IMR-90 (cell line): ENCODE measurements around the gene C3orf85. TPM values are rescaled to one million over a fixed set of nuclear protein-coding genes. Genes with fewer than 3 reads are reported as not detected.

Experiments
- ATAC-seq: fragments of 200-7000 bp; cut with Tn5 transposase; 2 replicates; pipeline ENCODE4 v1.9.1; 2020; ENCODE audit warnings: low read depth, mild to moderate bottlenecking, moderate library complexity
- BruUV-seq: library from RNA; stranded (reverse); fragments of 400-500 nt; replicated peaks from 2 replicates; lab custom pipeline; 2021; lab: Mats Ljungman, UMichigan
- CTCF ChIA-PET: fragments of 300-600 bp; formaldehyde crosslinking; extraction: SDS; loops from one replicate; lab custom pipeline; 2021; ENCODE audit warnings: antibody characterized with exemption; lab: Yijun Ruan, JAX
- POLR2A ChIA-PET: fragments of 300-600 bp; sonication (Branson Sonifier 250); formaldehyde crosslinking; loops from one replicate; lab custom pipeline; 2022; ENCODE audit warnings: antibody characterized with exemption; ENCODE audit not compliant: unreplicated experiment; lab: Charles Lee
- DNase-seq: peaks from one replicate; pipeline ENCODE4 v3.0.0; 2013
- H2AFZ ChIP-seq: replicated peaks from 2 replicates; pipeline ENCODE3; 2013; ENCODE audit warnings: low read length, mild to moderate bottlenecking; ENCODE audit not compliant: poor library complexity
- H2AK5ac ChIP-seq: 2 replicates; pipeline ENCODE4 v1.6.1; 2013; ENCODE audit warnings: low read depth, low read length, inconsistent platforms
- H2AK9ac ChIP-seq: replicated peaks from 2 replicates; pipeline ENCODE3; 2013; ENCODE audit warnings: mild to moderate bottlenecking, low read depth, low read length, moderate library complexity; ENCODE audit not compliant: poor library complexity
- H2BK120ac ChIP-seq: 2 replicates; pipeline ENCODE4 v1.6.1; 2013; ENCODE audit warnings: low read depth, low read length, inconsistent platforms
- H2BK15ac ChIP-seq: 3 replicates; pipeline ENCODE4 v1.6.1; 2013; ENCODE audit warnings: low read depth, low read length, inconsistent platforms
- H2BK20ac ChIP-seq: 2 replicates; pipeline ENCODE4 v1.6.1; 2013; ENCODE audit warnings: low read depth, mild to moderate bottlenecking, inconsistent platforms, low read length, moderate library complexity
- H2BK5ac ChIP-seq: 2 replicates; pipeline ENCODE4 v1.6.1; 2013; ENCODE audit warnings: mild to moderate bottlenecking, low read depth, low read length, inconsistent platforms; ENCODE audit not compliant: poor library complexity, severe bottlenecking
- H3K14ac ChIP-seq: replicated peaks from 2 replicates; pipeline ENCODE4 v1.6.1; 2013; ENCODE audit warnings: low read depth, low read length, inconsistent platforms
- H3K18ac ChIP-seq: 2 replicates; pipeline ENCODE4 v1.6.1; 2013; ENCODE audit warnings: low read depth, low read length, control low read depth
- H3K23ac ChIP-seq: 2 replicates; pipeline ENCODE4 v1.6.1; 2013; ENCODE audit warnings: low read depth, low read length, inconsistent platforms
- H3K27ac ChIP-seq: 2 replicates; pipeline ENCODE4 v1.5.1; 2013; ENCODE audit warnings: mild to moderate bottlenecking, control low read depth, low read length; ENCODE audit not compliant: insufficient read depth
- H3K27me3 ChIP-seq: 2 replicates; pipeline ENCODE4 v1.6.1; 2013; ENCODE audit warnings: low read length; ENCODE audit not compliant: control insufficient read depth, insufficient read depth
- H3K36me3 ChIP-seq: 2 replicates; pipeline ENCODE4 v1.6.1; 2013; ENCODE audit warnings: low read length, mixed read lengths; ENCODE audit not compliant: control insufficient read depth, insufficient read depth
- H3K4ac ChIP-seq: 2 replicates; pipeline ENCODE4 v1.6.1; 2013; ENCODE audit warnings: low read depth, low read length, inconsistent platforms
- H3K4me1 ChIP-seq: 2 replicates; pipeline ENCODE4 v1.6.1; 2013; ENCODE audit warnings: low read length, mixed read lengths; ENCODE audit not compliant: control insufficient read depth, insufficient read depth
- H3K4me2 ChIP-seq: 2 replicates; pipeline ENCODE4 v1.6.1; 2013; ENCODE audit warnings: low read depth, mild to moderate bottlenecking, control low read depth, low read length, moderate library complexity
- H3K4me3 ChIP-seq: 2 replicates; pipeline ENCODE4 v1.5.1; 2013; ENCODE audit warnings: low read depth, mild to moderate bottlenecking, control low read depth, low read length, moderate library complexity; ENCODE audit not compliant: insufficient read depth
- H3K56ac ChIP-seq: 2 replicates; pipeline ENCODE4 v1.6.1; 2013; ENCODE audit warnings: low read length, inconsistent platforms; ENCODE audit not compliant: insufficient read depth; ENCODE audit errors: extremely low read depth
- H3K79me1 ChIP-seq, 2 experiments: 2 replicates each; pipeline ENCODE4 v1.6.1; 2013; ENCODE audit warnings: low read length in 2 of 2, inconsistent platforms in 1 of 2, low read depth in 1 of 2
- H3K9ac ChIP-seq: 2 replicates; pipeline ENCODE4 v1.6.1; 2013; ENCODE audit warnings: low read depth, low read length, control low read depth
- H3K9me1 ChIP-seq: 2 replicates; pipeline ENCODE4 v1.6.1; 2013; ENCODE audit warnings: low read length, inconsistent platforms; ENCODE audit not compliant: insufficient read depth
- H3K9me3 ChIP-seq: 2 replicates; pipeline ENCODE4 v1.6.1; 2013; ENCODE audit warnings: low read length; ENCODE audit not compliant: control insufficient read depth, insufficient read depth
- H4K20me1 ChIP-seq: 2 replicates; pipeline ENCODE4 v1.6.1; 2013; ENCODE audit warnings: low read length, inconsistent platforms; ENCODE audit not compliant: insufficient read depth
- H4K5ac ChIP-seq: 2 replicates; pipeline ENCODE4 v1.6.1; 2013; ENCODE audit warnings: mild to moderate bottlenecking, low read depth, low read length, control low read depth
- H4K8ac ChIP-seq, 2 experiments: 2 replicates each; pipeline ENCODE4 v1.6.1; 2013; ENCODE audit warnings: low read depth in 2 of 2, low read length in 2 of 2, control low read depth in 1 of 2, inconsistent platforms in 1 of 2
- H4K91ac ChIP-seq: 2 replicates; pipeline ENCODE4 v1.6.1; 2013; ENCODE audit warnings: low read depth, low read length, inconsistent platforms; ENCODE audit not compliant: insufficient read depth
- BHLHE40 ChIP-seq: fragments of 150-350 bp; IDR thresholded peaks from 2 replicates; pipeline ENCODE4 v1.6.1; 2016; ENCODE audit warnings: mild to moderate bottlenecking, low read depth, low read length
- CEBPB ChIP-seq: IDR thresholded peaks from 2 replicates; pipeline ENCODE4 v1.6.1; 2012; ENCODE audit warnings: low read depth, low read length, improper control_type of control experiment
- CHD1 ChIP-seq: IDR thresholded peaks from 2 replicates; pipeline ENCODE4 v1.6.1; 2012; ENCODE audit warnings: low read depth, low read length, improper control_type of control experiment
- CTCF ChIP-seq: conservative IDR thresholded peaks from 2 replicates; pipeline ENCODE4 v1.5.1; 2012; ENCODE audit warnings: mild to moderate bottlenecking, low read depth, low read length, improper control_type of control experiment
- ELK1 ChIP-seq: fragments of 150-350 bp; IDR thresholded peaks from 2 replicates; pipeline ENCODE4 v1.6.1; 2016; ENCODE audit warnings: low read depth, mild to moderate bottlenecking, low read length, moderate library complexity, borderline replicate concordance
- FOS ChIP-seq: fragments of 150-350 bp; IDR thresholded peaks from 2 replicates; pipeline ENCODE4 v1.6.1; 2016; ENCODE audit warnings: low read depth, low read length
- MAFK ChIP-seq: IDR thresholded peaks from 2 replicates; pipeline ENCODE4 v1.6.1; 2012; ENCODE audit warnings: low read depth, low read length, improper control_type of control experiment
- MAZ ChIP-seq: IDR thresholded peaks from 2 replicates; pipeline ENCODE4 v1.6.1; 2012; ENCODE audit warnings: low read depth, mild to moderate bottlenecking, low read length, improper control_type of control experiment, moderate library complexity, borderline replicate concordance
- MXI1 ChIP-seq: IDR thresholded peaks from 2 replicates; pipeline ENCODE4 v1.6.1; 2012; ENCODE audit warnings: low read depth, mild to moderate bottlenecking, low read length, moderate library complexity, borderline replicate concordance
- NFE2L2 ChIP-seq: fragments of 150-350 bp; IDR thresholded peaks from 2 replicates; pipeline ENCODE4 v1.6.1; 2016; ENCODE audit warnings: low read depth, mild to moderate bottlenecking, low read length
- POLR2A ChIP-seq: IDR thresholded peaks from 2 replicates; pipeline ENCODE4 v1.6.1; 2012; ENCODE audit warnings: mild to moderate bottlenecking, low read depth, low read length
- RAD21 ChIP-seq: IDR thresholded peaks from 2 replicates; pipeline ENCODE4 v1.6.1; 2012; ENCODE audit warnings: low read length, improper control_type of control experiment
- RCOR1 ChIP-seq: IDR thresholded peaks from 2 replicates; pipeline ENCODE4 v1.6.1; 2012; ENCODE audit warnings: mild to moderate bottlenecking, low read length, improper control_type of control experiment; ENCODE audit not compliant: insufficient replicate concordance
- RFX5 ChIP-seq: IDR thresholded peaks from 2 replicates; pipeline ENCODE4 v1.8.0; 2012; ENCODE audit warnings: low read depth, mild to moderate bottlenecking, low read length, moderate library complexity
- SMC3 ChIP-seq: fragments of 150-350 bp; IDR thresholded peaks from 2 replicates; pipeline ENCODE4 v1.6.1; 2016; ENCODE audit warnings: low read depth, mild to moderate bottlenecking, antibody characterized with exemption, low read length, moderate library complexity
- USF2 ChIP-seq: fragments of 150-350 bp; IDR thresholded peaks from 2 replicates; pipeline ENCODE4 v1.6.1; 2017; ENCODE audit warnings: mild to moderate bottlenecking, antibody characterized with exemption, low read length, low read depth
- WGBS, 2 experiments: methylation state at CpG; one replicate each; pipeline versions ENCODE4 v1.1.5 to v1.1.7; 2013; ENCODE audit warnings: missing lambda C conversion rate in 2 of 2; ENCODE audit not compliant: insufficient read length in 1 of 2; ENCODE audit errors: extremely low coverage in 2 of 2; 5-methylcytosine and 5-hydroxymethylcytosine counted together
- dilution Hi-C: fragments of 300-500 bp; cut with HindIII; formaldehyde crosslinking; loops from one replicate; pipeline ENCODE4 v1.14.3; 2018; ENCODE audit warnings: low sequenced_read_pairs; ENCODE audit not compliant: unreplicated experiment
- in situ Hi-C: fragments of 300-500 bp; cut with MboI; formaldehyde crosslinking; loops from 3 replicates; pipeline ENCODE4 v1.14.3; 2019; ENCODE audit warnings: low sequenced_read_pairs, inconsistent platforms, mixed read lengths
- intact Hi-C: fragments of 100-400 bp; cut with micrococcal nuclease; formaldehyde crosslinking; loops from 2 replicates; pipeline ENCODE4 v1.10.0; 2022
- polyA plus RNA-seq, 3 experiments: library from polyadenylated mRNA; depleted of rRNA; stranded (reverse); fragments of >200 nt; gene quantifications; 2 replicates each; pipeline ENCODE4 v1.2.3, GENCODE V29; 2012; ENCODE audit warnings: low replicate concordance in 1 of 3
- total RNA-seq: library from RNA; depleted of rRNA; stranded (reverse); fragments of >200 nt; gene quantifications from 2 replicates; pipeline ENCODE4 v1.2.3, GENCODE V29; 2012

The C3orf85 gene
- total and polyA plus RNA-seq, 2 of the 4 experiments (the other 2 are of a cell fraction), result not detected

- H3K9me3 ChIP-seq, result 0 out of 2 replicates have a peak, but pooled peaks cover 2% of the 10 kb centered on the region
- H2AK5ac ChIP-seq, result no peak overlapping the region
- no peak overlapping the region for H4K8ac ChIP-seq
- no peak overlapping the region for H4K91ac ChIP-seq
- H4K5ac ChIP-seq, result no peak overlapping the region
- H3K56ac ChIP-seq, result no peak overlapping the region
- H2AFZ ChIP-seq, result no peak overlapping the region
- no peaks in the 10 kb centered on the region for H3K9me1 ChIP-seq
- ChIA-PET CTCF (no interaction called here), POLR2A (no interaction called here)
- no peak overlapping the region for H3K4me2 ChIP-seq
- WGBS, 2 experiments, result no CpG with 5 or more reads among the region's 4 CpGs
- DNase-seq (no peak), ATAC-seq (no peak)
- no peak overlapping the region for H2BK120ac ChIP-seq
- no peaks in the 10 kb centered on the region for H3K4me1 ChIP-seq
- no peaks in the 10 kb centered on the region for H3K36me3 ChIP-seq
- H3K23ac ChIP-seq, result no peak overlapping the region
- TF ChIP-seq RAD21 (no peak), FOS (no peak), SMC3 (no peak), CTCF (no peak), RCOR1 (no peak), CEBPB (no peak), MXI1 (no peak), USF2 (no peak), POLR2A (no peak), ELK1 (no peak), MAZ (no peak), RFX5 (no peak), MAFK (no peak), NFE2L2 (no peak), BHLHE40 (no peak), CHD1 (no peak)
- H4K20me1 ChIP-seq, result no peaks in the 10 kb centered on the region
- no peak overlapping the region for H2BK5ac ChIP-seq
- no peaks in the 10 kb centered on the region for H3K27me3 ChIP-seq
- no peak overlapping the region for H3K9ac ChIP-seq
- H3K4me3 ChIP-seq, result no peak overlapping the region
- no peak overlapping the region for H2BK15ac ChIP-seq
- H2BK20ac ChIP-seq, result no peak overlapping the region
- dilution Hi-C loops (no loop called here), intact Hi-C loops (no loop called here), in situ Hi-C loops (no loop called here)
- no peak overlapping the region for H2AK9ac ChIP-seq
- no peak overlapping the region for H3K4ac ChIP-seq
- no peak overlapping the region for H3K27ac ChIP-seq
- H3K14ac ChIP-seq, result no peak overlapping the region
- BruUV-seq, result no TSS peak
- H3K18ac ChIP-seq, result no peak overlapping the region
- no peaks in the 10 kb centered on the region for H3K79me1 ChIP-seq
Observed at GRCh38 chr3:109109574-109109973, 26.9 kb upstream of the C3orf85 start.
